SU-DHL-6 (cell line): ENCODE data around the gene PIGT.

ENCODE experiments used
- H2AFZ ChIP-seq: fragments of 200-600 bp; sonication (generic); 2 replicates; pipeline ENCODE4 v1.6.1; 2014; ENCODE audit warnings: low read depth, mild to moderate bottlenecking, moderate library complexity, mixed read lengths, antibody characterized with exemption, low read length; ENCODE audit not compliant: severe bottlenecking
- H3F3A ChIP-seq: fragments of 200-600 bp; shearing (Covaris generic); 2 replicates; pipeline ENCODE4 v1.6.0; 2016; ENCODE audit warnings: antibody characterized with exemption, mild to moderate bottlenecking; ENCODE audit not compliant: insufficient read depth
- H3K27ac ChIP-seq: fragments of 200-600 bp; sonication (generic); 2 replicates; pipeline ENCODE4 v1.5.1; 2016; ENCODE audit warnings: low read depth, mild to moderate bottlenecking, low read length, moderate library complexity, mixed read lengths
- H3K27me3 ChIP-seq: fragments of 200-600 bp; sonication (generic), shearing (Covaris generic); 2 replicates; pipeline ENCODE4 v1.6.0; 2014; ENCODE audit warnings: mild to moderate bottlenecking, low read length
- H3K36me3 ChIP-seq: fragments of 200-600 bp; sonication (generic); 2 replicates; pipeline ENCODE4 v1.6.1; 2014; ENCODE audit warnings: mild to moderate bottlenecking, low read length, mixed read lengths
- H3K4me2 ChIP-seq: fragments of 300-600, 200-600 bp; shearing (Covaris generic), sonication (generic); 2 replicates; pipeline ENCODE4 v1.6.0; 2014; ENCODE audit warnings: low read length, low read depth, mild to moderate bottlenecking; ENCODE audit not compliant: poor library complexity, severe bottlenecking
- H3K4me3 ChIP-seq: fragments of 200-600 bp; sonication (generic); 2 replicates; pipeline ENCODE4 v1.5.1; 2014; ENCODE audit warnings: antibody characterized with exemption, low read length, mild to moderate bottlenecking, mixed read lengths; ENCODE audit not compliant: insufficient read depth, poor library complexity, severe bottlenecking
- H3K79me2 ChIP-seq: fragments of 200-600 bp; sonication (generic); 2 replicates; pipeline ENCODE4 v1.6.1; 2014; ENCODE audit warnings: mild to moderate bottlenecking, low read length, moderate library complexity; ENCODE audit not compliant: insufficient read depth
- H3K9ac ChIP-seq: fragments of 200-600 bp; sonication (generic); 2 replicates; pipeline ENCODE4 v1.7.0; 2014; ENCODE audit warnings: mild to moderate bottlenecking, low read length
- H3K9me2 ChIP-seq: fragments of 200-600 bp; sonication (generic); replicated peaks from 2 replicates; pipeline ENCODE4 v1.6.1; 2014; ENCODE audit warnings: low read length; ENCODE audit not compliant: insufficient read depth
- H3K9me3 ChIP-seq: fragments of 200-600 bp; sonication (generic); 2 replicates; pipeline ENCODE4 v1.6.1; 2014; ENCODE audit warnings: low read length, mixed read lengths; ENCODE audit not compliant: insufficient read depth
- H4K20me1 ChIP-seq: fragments of 200-600 bp; sonication (generic); 2 replicates; pipeline ENCODE4 v1.6.1; 2014; ENCODE audit warnings: low read depth, mild to moderate bottlenecking, antibody characterized with exemption, low read length, moderate library complexity, mixed read lengths
- EZH2phosphoT487 ChIP-seq: fragments of 200-600 bp; sonication (generic), shearing (Covaris generic); conservative IDR thresholded peaks from 2 replicates; pipeline ENCODE4 v1.6.1; 2018; ENCODE audit warnings: mild to moderate bottlenecking, antibody characterized with exemption, low read length, moderate library complexity, mixed read lengths
- TF ChIP-seq, protein P1 (sequence below): fragments of 200-600 bp; sonication (generic); IDR thresholded peaks from one replicate; pipeline ENCODE4 v1.5.1; 2017; ENCODE audit warnings: antibody characterized with exemption, mild to moderate bottlenecking, low read length, moderate library complexity; ENCODE audit not compliant: insufficient read depth, poor library complexity, severe bottlenecking

The PIGT gene

GRCh38 chr20:45459606-45460005 lies 43.7 kb downstream of the PIGT start:
- H3K9me2 ChIP-seq = no peaks in the 10 kb centered on the region
- no peak overlapping the region for H3K27ac ChIP-seq
- TF ChIP-seq, protein P1, sequence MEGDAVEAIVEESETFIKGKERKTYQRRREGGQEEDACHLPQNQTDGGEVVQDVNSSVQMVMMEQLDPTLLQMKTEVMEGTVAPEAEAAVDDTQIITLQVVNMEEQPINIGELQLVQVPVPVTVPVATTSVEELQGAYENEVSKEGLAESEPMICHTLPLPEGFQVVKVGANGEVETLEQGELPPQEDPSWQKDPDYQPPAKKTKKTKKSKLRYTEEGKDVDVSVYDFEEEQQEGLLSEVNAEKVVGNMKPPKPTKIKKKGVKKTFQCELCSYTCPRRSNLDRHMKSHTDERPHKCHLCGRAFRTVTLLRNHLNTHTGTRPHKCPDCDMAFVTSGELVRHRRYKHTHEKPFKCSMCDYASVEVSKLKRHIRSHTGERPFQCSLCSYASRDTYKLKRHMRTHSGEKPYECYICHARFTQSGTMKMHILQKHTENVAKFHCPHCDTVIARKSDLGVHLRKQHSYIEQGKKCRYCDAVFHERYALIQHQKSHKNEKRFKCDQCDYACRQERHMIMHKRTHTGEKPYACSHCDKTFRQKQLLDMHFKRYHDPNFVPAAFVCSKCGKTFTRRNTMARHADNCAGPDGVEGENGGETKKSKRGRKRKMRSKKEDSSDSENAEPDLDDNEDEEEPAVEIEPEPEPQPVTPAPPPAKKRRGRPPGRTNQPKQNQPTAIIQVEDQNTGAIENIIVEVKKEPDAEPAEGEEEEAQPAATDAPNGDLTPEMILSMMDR = no peak
- TF ChIP-seq EZH2phosphoT487 = no peak
- no peaks in the 10 kb centered on the region for H3K79me2 ChIP-seq
- H3K9me3 ChIP-seq = no peaks in the 10 kb centered on the region
- H3K9ac ChIP-seq = no peak overlapping the region
- H2AFZ ChIP-seq = no peak overlapping the region
- H3K27me3 ChIP-seq = no peaks in the 10 kb centered on the region
- H3K4me3 ChIP-seq = no peak overlapping the region
- H4K20me1 ChIP-seq = no peaks in the 10 kb centered on the region
- no peaks in the 10 kb centered on the region for H3F3A ChIP-seq
- no peaks in the 10 kb centered on the region for H3K36me3 ChIP-seq
- no peak overlapping the region for H3K4me2 ChIP-seq

DNA sequence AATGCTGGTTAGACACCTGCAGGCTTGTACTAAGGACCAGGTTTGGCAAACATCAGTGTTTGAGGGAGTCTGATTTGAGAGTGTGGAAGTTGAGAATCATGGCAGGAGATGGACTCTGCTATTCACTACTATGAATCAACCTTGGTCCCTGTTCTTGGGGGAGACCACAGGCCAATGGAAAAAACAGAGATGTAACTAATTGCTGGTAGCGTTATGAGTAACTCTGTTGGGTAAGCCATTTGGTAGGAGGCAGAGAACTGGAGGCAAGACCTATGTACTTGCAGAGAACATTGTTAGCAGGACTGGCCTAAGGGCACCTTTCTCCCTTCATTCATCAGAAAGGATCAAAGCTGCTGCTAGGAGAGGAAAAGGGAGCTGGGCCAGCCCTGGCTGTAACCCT lies 45.3 kb downstream of the PIGT start:
- Histone ChIP-seq H3K4me3 (no peak overlapping the region), H3K27me3 (no peaks in the 10 kb centered on the region)

GRCh38 chr20:45462711-45463509 lies 47.0 kb downstream of the PIGT start:
- H2AFZ ChIP-seq = no peak overlapping the region
- H3K79me2 ChIP-seq = no peaks in the 10 kb centered on the region
- H3K27ac ChIP-seq = no peak overlapping the region
- no peaks in the 10 kb centered on the region for H3K9me3 ChIP-seq
- TF ChIP-seq EZH2phosphoT487 = no peak
- H3K9me2 ChIP-seq = no peaks in the 10 kb centered on the region
- H3K36me3 ChIP-seq = no peaks in the 10 kb centered on the region
- no peaks in the 10 kb centered on the region for H3K27me3 ChIP-seq
- no peak overlapping the region for H3K9ac ChIP-seq
- no peak overlapping the region for H3K4me3 ChIP-seq
- no peak overlapping the region for H3K4me2 ChIP-seq
- H4K20me1 ChIP-seq = no peaks in the 10 kb centered on the region
- no peaks in the 10 kb centered on the region for H3F3A ChIP-seq

More for the DNA sequence above, 45.3 kb downstream of the PIGT start:
- no peaks in the 10 kb centered on the region for H3K36me3 ChIP-seq
- H2AFZ ChIP-seq = no peak overlapping the region
- no peak overlapping the region for H3K27ac ChIP-seq
- no peak overlapping the region for H3K4me2 ChIP-seq
- H4K20me1 ChIP-seq = no peaks in the 10 kb centered on the region
- no peak overlapping the region for H3K9ac ChIP-seq
- H3K9me3 ChIP-seq = no peaks in the 10 kb centered on the region
- TF ChIP-seq, protein P1 = no peak
- no peak for TF ChIP-seq EZH2phosphoT487
- no peaks in the 10 kb centered on the region for H3F3A ChIP-seq
- H3K79me2 ChIP-seq = no peaks in the 10 kb centered on the region
- H3K9me2 ChIP-seq = no peaks in the 10 kb centered on the region

DNA sequence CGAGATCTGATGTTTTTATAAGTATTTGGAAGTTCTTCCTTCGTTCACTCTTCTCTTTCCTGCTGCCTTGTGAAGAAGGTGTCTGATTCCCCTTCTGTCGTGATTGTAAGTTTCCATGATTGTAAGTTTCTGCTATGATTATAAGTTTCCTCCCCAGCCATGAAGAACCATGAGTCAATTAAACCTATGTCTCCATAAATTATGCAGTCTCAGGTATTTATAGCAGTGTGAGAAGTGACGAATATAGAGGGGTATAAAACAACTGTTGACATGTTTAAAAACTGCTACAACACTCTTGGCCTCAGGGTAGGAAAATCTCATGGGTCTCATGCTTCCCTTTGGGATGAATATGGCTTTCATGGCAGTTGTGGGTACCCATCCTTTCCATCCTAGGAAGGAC lies 47.8 kb downstream of the PIGT start:
- Histone ChIP-seq H3K27me3 (no peaks in the 10 kb centered on the region), H3K27ac (no peak overlapping the region), H3K4me2 (no peak overlapping the region), H3K9ac (no peak overlapping the region), H3F3A (no peaks in the 10 kb centered on the region), H3K4me3 (no peak overlapping the region), H3K9me3 (no peaks in the 10 kb centered on the region), H3K79me2 (no peaks in the 10 kb centered on the region), H3K9me2 (no peaks in the 10 kb centered on the region), H4K20me1 (no peaks in the 10 kb centered on the region), H2AFZ (no peak overlapping the region), H3K36me3 (no peaks in the 10 kb centered on the region)
- TF ChIP-seq, protein P1 = no peak
- TF ChIP-seq EZH2phosphoT487 = no peak
